ENCODE measurements around the gene KDM4C.

- no peak for TF ChIP-seq CTCF (optimal IDR thresholded peaks at IDR 0.05 in 1 of 3, IDR thresholded peaks at IDR 0.05 in 1 of 3, conservative IDR thresholded peaks at IDR 0.05 in 1 of 3; ENCODE audit: extremely low read depth in 1 of 3, insufficient read depth in 2 of 3, low read length in 3 of 3)
- no peak for TF ChIP-seq EZH2 (IDR thresholded peaks at IDR 0.05; ENCODE audit: low read length)
These were observed 144.7 kb downstream of the KDM4C start for GRCh38 chr9:6902423-6902822.
